Stomach (tissue), 4 donors: ENCODE results near the gene GJA1.
"Not testable (repeated sequence)": the region's sequence is repeated elsewhere in the genome, so short reads cannot be mapped to it uniquely, and the experiment has no call there.

ENCODE experiments used
- POLR2A ChIP-seq, 4 donors: fragments of 450-650 bp; IDR thresholded peaks; one replicate each; pipeline ENCODE4 v1.6.1; 2016; ENCODE audit warnings: antibody characterized with exemption in 4 of 4, control low read depth in 2 of 4, mild to moderate bottlenecking in 1 of 4, moderate library complexity in 1 of 4
- POLR2AphosphoS5 ChIP-seq, 3 donors: sonication (generic); formaldehyde crosslinking; IDR thresholded peaks; one replicate each; pipeline ENCODE4 v1.6.1; 2016; ENCODE audit warnings: antibody characterized with exemption in 3 of 3
- TF ChIP-seq, protein P1 (sequence below), 7 experiments: fragments of 450-650 bp in 4 of 7; fragments of 200-600 bp in 3 of 7; sonication (generic) in 3 of 7; IDR thresholded peaks; one replicate each; pipeline ENCODE4 v1.5.1; 2016 to 2019; ENCODE audit warnings: antibody characterized with exemption in 7 of 7, control low read depth in 2 of 7, mild to moderate bottlenecking in 1 of 7

GRCh38 chr6:121386551-121386950 is 48.9 kb upstream of the GJA1 start:
- TF ChIP-seq POLR2A, POLR2AphosphoS5 (IDR thresholded peaks at IDR 0.05): not testable (repeated sequence)
- TF ChIP-seq, protein P1, sequence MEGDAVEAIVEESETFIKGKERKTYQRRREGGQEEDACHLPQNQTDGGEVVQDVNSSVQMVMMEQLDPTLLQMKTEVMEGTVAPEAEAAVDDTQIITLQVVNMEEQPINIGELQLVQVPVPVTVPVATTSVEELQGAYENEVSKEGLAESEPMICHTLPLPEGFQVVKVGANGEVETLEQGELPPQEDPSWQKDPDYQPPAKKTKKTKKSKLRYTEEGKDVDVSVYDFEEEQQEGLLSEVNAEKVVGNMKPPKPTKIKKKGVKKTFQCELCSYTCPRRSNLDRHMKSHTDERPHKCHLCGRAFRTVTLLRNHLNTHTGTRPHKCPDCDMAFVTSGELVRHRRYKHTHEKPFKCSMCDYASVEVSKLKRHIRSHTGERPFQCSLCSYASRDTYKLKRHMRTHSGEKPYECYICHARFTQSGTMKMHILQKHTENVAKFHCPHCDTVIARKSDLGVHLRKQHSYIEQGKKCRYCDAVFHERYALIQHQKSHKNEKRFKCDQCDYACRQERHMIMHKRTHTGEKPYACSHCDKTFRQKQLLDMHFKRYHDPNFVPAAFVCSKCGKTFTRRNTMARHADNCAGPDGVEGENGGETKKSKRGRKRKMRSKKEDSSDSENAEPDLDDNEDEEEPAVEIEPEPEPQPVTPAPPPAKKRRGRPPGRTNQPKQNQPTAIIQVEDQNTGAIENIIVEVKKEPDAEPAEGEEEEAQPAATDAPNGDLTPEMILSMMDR (IDR thresholded peaks at IDR 0.05) = not testable (repeated sequence)
